ENCODE data around the gene TMEM181.
"Not testable (repeated sequence)": the region's sequence is repeated elsewhere in the genome, so short reads cannot be mapped to it uniquely, and the experiment has no call there.

The TMEM181 gene

GRCh38 chr6:158536891-158537798, 22.7 kb upstream of the TMEM181 start:
- peak in 1 of 2 experiments; percentile 7 for DNase-seq

- DNase-seq: no peak
Observed at GRCh38 chr6:158538741-158539140, 21.1 kb upstream of the TMEM181 start.

- DNase-seq: no peak
Observed at GRCh38 chr6:158539413-158539812, 20.5 kb upstream of the TMEM181 start.

GRCh38 chr6:158539881-158540280, 20.0 kb upstream of the TMEM181 start:
- DNase-seq: no peak

- DNase-seq: no peak
Observed at GRCh38 chr6:158543606-158544185, 16.2 kb upstream of the TMEM181 start.

GRCh38 chr6:158544428-158544827, 15.5 kb upstream of the TMEM181 start:
- DNase-seq: no peak

GRCh38 chr6:158545043-158545966, 14.6 kb upstream of the TMEM181 start:
- DNase-seq: no peak

- no peak for DNase-seq
Observed at GRCh38 chr6:158548418-158549161, 11.3 kb upstream of the TMEM181 start.

- DNase-seq: no peak
Observed at GRCh38 chr6:158552055-158552795, 7.7 kb upstream of the TMEM181 start.

- no peak for DNase-seq
Observed at GRCh38 chr6:158552796-158553138, 7.1 kb upstream of the TMEM181 start.

GRCh38 chr6:158554611-158555361, 5.1 kb upstream of the TMEM181 start:
- no peak for DNase-seq

GRCh38 chr6:158556113-158556512, 3.8 kb upstream of the TMEM181 start:
- DNase-seq: no peak

- DNase-seq: not testable (repeated sequence)
Observed at GRCh38 chr6:158557110-158557509, 2.8 kb upstream of the TMEM181 start.

- no peak for DNase-seq
Observed at GRCh38 chr6:158557927-158558326, 2.0 kb upstream of the TMEM181 start.

GRCh38 chr6:158558415-158559306, 1.2 kb upstream of the TMEM181 start:
- DNase-seq: no peak

- DNase-seq: no peak
Observed at GRCh38 chr6:158559338-158559894, 475 bp upstream of the TMEM181 start.

GRCh38 chr6:158560836-158561320, 987 bp downstream of the TMEM181 start:
- peak; percentile 32 to 41 for DNase-seq

- no peak for DNase-seq
Observed at GRCh38 chr6:158561321-158561884, 1.5 kb downstream of the TMEM181 start.

- no peak for DNase-seq
Observed at GRCh38 chr6:158561938-158562337, 2.0 kb downstream of the TMEM181 start.
